ENCODE data around the gene RAPGEF1.
A peak's percentile ranks its signal among the peaks of the same experiment; 100 is the strongest.

The RAPGEF1 gene

GRCh38 chr9:131546336-131547084, 193.4 kb downstream of the RAPGEF1 start:
- H3K9me3 Mint-ChIP-seq, result peaks cover 19% of the 10 kb centered on the region

GRCh38 chr9:131545786-131546335, 194.0 kb downstream of the RAPGEF1 start:
- peaks cover 79% of the 10 kb centered on the region for H3K27me3 Mint-ChIP-seq
- H3K4me1 Mint-ChIP-seq, result peaks cover 7% of the 10 kb centered on the region
- H3K36me3 Mint-ChIP-seq, result peaks cover 19% of the 10 kb centered on the region
- CTCF ChIA-PET, result interaction anchor here (1.7 kb wide), 1 partner anchor 14 kb away, joined by 5 read pairs; no protein-coding TSS in a partner anchor
- H3K4me3 Mint-ChIP-seq, result no peak overlapping the region
- no peak for DNase-seq
- peaks cover 19% of the 10 kb centered on the region for H3K9me3 Mint-ChIP-seq
- H3K27ac Mint-ChIP-seq, result no peak overlapping the region

More at GRCh38 chr9:131546336-131547084, 193.4 kb downstream of the RAPGEF1 start:
- Mint-ChIP-seq H3K4me3 (peak overlapping the region; percentile 60), H3K27me3 (peaks cover 85% of the 10 kb centered on the region), H3K4me1 (peaks cover 7% of the 10 kb centered on the region), H3K36me3 (peaks cover 19% of the 10 kb centered on the region), H3K27ac (no peak overlapping the region)
- DNase-seq, result no peak
- CTCF ChIA-PET, result interaction anchor here (1.6 to 1.7 kb wide), 2 partner anchors 14 to 197 kb away, joined by 5 to 6 read pairs; no protein-coding TSS in a partner anchor

GRCh38 chr9:131545003-131545785, 194.7 kb downstream of the RAPGEF1 start, which contains the start of gene PRRT1B:
Gene PRRT1B (plus strand): TSS chr9:131545523. CDS start chr9:131545616, 93 bp downstream.
- Mint-ChIP-seq H3K4me1 (peaks cover 13% of the 10 kb centered on the region), H3K36me3 (peaks cover 19% of the 10 kb centered on the region), H3K27me3 (peaks cover 72% of the 10 kb centered on the region), H3K27ac (no peak within 1 kb of the TSS), H3K9me3 (peaks cover 19% of the 10 kb centered on the region), H3K4me3 (no peak within 1 kb of the TSS)
- DNase-seq, result no peak
- CTCF ChIA-PET, result interaction anchor here (1.7 to 1.9 kb wide), 2 partner anchors 15 to 195 kb away, joined by 5 to 6 read pairs; no protein-coding TSS in a partner anchor

GRCh38 chr9:131543141-131543540, 196.7 kb downstream of the RAPGEF1 start:
- Mint-ChIP-seq H3K4me3 (no peak overlapping the region), H3K27ac (no peak overlapping the region), H3K27me3 (peaks cover 52% of the 10 kb centered on the region), H3K4me1 (peaks cover 26% of the 10 kb centered on the region), H3K36me3 (peaks cover 19% of the 10 kb centered on the region), H3K9me3 (peaks cover 19% of the 10 kb centered on the region)
- DNase-seq, result no peak
- CTCF ChIA-PET, result no interaction called here

- Mint-ChIP-seq H3K36me3 (peaks cover 11% of the 10 kb centered on the region), H3K4me1 (peaks cover 45% of the 10 kb centered on the region), H3K9me3 (peaks cover 14% of the 10 kb centered on the region), H3K27ac (peak overlapping the region; percentile 82), H3K27me3 (peaks cover 14% of the 10 kb centered on the region), H3K4me3 (no peak overlapping the region)
- CTCF ChIA-PET, result interaction anchor here (1.1 to 1.5 kb wide), 2 partner anchors 131 to 190 kb away, joined by 3 read pairs; no protein-coding TSS in a partner anchor
- peak; percentile 61 for DNase-seq
Measured at GRCh38 chr9:131539223-131539923, 200.5 kb downstream of the RAPGEF1 start.

GRCh38 chr9:131537946-131538345, 201.9 kb downstream of the RAPGEF1 start:
- H3K4me1 Mint-ChIP-seq, result peaks cover 49% of the 10 kb centered on the region
- no peak for DNase-seq
- H3K27ac Mint-ChIP-seq, result no peak overlapping the region
- H3K27me3 Mint-ChIP-seq, result no peaks in the 10 kb centered on the region
- CTCF ChIA-PET, result no interaction called here
- peaks cover 6% of the 10 kb centered on the region for H3K9me3 Mint-ChIP-seq
- H3K36me3 Mint-ChIP-seq, result peaks cover 1% of the 10 kb centered on the region
- H3K4me3 Mint-ChIP-seq, result no peak overlapping the region

GRCh38 chr9:131534721-131535237, 205.1 kb downstream of the RAPGEF1 start:
- DNase-seq, result peak; percentile 58
- CTCF ChIA-PET, result no interaction called here
- H3K4me1 Mint-ChIP-seq, result peaks cover 48% of the 10 kb centered on the region
- H3K36me3 Mint-ChIP-seq, result peaks cover 2% of the 10 kb centered on the region
- H3K9me3 Mint-ChIP-seq, result peaks cover 1% of the 10 kb centered on the region
- peak overlapping the region; percentile 90 for H3K27ac Mint-ChIP-seq
- H3K4me3 Mint-ChIP-seq, result peak overlapping the region; percentile 35
- no peaks in the 10 kb centered on the region for H3K27me3 Mint-ChIP-seq

- DNase-seq, result peak; percentile 81
- Mint-ChIP-seq H3K4me3 (peak within 1 kb of the TSS; percentile 76), H3K27ac (peak within 1 kb of the TSS; percentile 77), H3K4me1 (peaks cover 41% of the 10 kb centered on the region), H3K9me3 (no peaks in the 10 kb centered on the region), H3K36me3 (peaks cover 21% of the 10 kb centered on the region), H3K27me3 (no peaks in the 10 kb centered on the region)
- CTCF ChIA-PET, result no interaction called here
Measured at GRCh38 chr9:131530920-131531832, 208.7 kb downstream of the RAPGEF1 start, which contains the start of gene UCK1. Gene UCK1 (minus strand): TSS chr9:131531263. CDS start chr9:131531174, 89 bp downstream.

- peak overlapping the region; percentile 76 for H3K4me3 Mint-ChIP-seq
- peaks cover 26% of the 10 kb centered on the region for H3K36me3 Mint-ChIP-seq
- no peaks in the 10 kb centered on the region for H3K9me3 Mint-ChIP-seq
- peaks cover 38% of the 10 kb centered on the region for H3K4me1 Mint-ChIP-seq
- peak; percentile 48 for DNase-seq
- peak overlapping the region; percentile 77 for H3K27ac Mint-ChIP-seq
- H3K27me3 Mint-ChIP-seq, result no peaks in the 10 kb centered on the region
- CTCF ChIA-PET, result no interaction called here
Measured at GRCh38 chr9:131530546-131530919, 209.3 kb downstream of the RAPGEF1 start.

- peak overlapping the region; percentile 77 for H3K27ac Mint-ChIP-seq
- no peak for DNase-seq
- CTCF ChIA-PET, result no interaction called here
- no peaks in the 10 kb centered on the region for H3K27me3 Mint-ChIP-seq
- peak overlapping the region; percentile 76 for H3K4me3 Mint-ChIP-seq
- H3K9me3 Mint-ChIP-seq, result no peaks in the 10 kb centered on the region
- H3K36me3 Mint-ChIP-seq, result peaks cover 31% of the 10 kb centered on the region
- H3K4me1 Mint-ChIP-seq, result peaks cover 31% of the 10 kb centered on the region
Measured at GRCh38 chr9:131529597-131530545, 210.0 kb downstream of the RAPGEF1 start.

- CTCF ChIA-PET, result no interaction called here
Measured at GRCh38 chr9:131528886-131529505, 210.9 kb downstream of the RAPGEF1 start.

More at GRCh38 chr9:131528886-131529505, 210.9 kb downstream of the RAPGEF1 start:
- no peak for DNase-seq
- Mint-ChIP-seq H3K4me1 (peaks cover 22% of the 10 kb centered on the region), H3K27ac (no peak overlapping the region), H3K9me3 (no peaks in the 10 kb centered on the region), H3K4me3 (peak overlapping the region; percentile 76), H3K27me3 (no peaks in the 10 kb centered on the region), H3K36me3 (peaks cover 37% of the 10 kb centered on the region)

Data from activated naive CD4-positive, alpha-beta T cell treated with anti-CD3 and anti-CD28 coated beads, Interleukin-2, amount 10 ng/mL, durations not matched to agents 7 days and 5 days (primary cell).